Measurements from ENCODE around the gene CHMP4A.

GRCh38 chr14:24184104-24184970, 29.0 kb downstream of the CHMP4A start:
- TF ChIP-seq CTCF (IDR thresholded peaks at IDR 0.05) (no peak), EZH2 (IDR thresholded peaks at IDR 0.05; ENCODE audit: borderline replicate concordance, insufficient read depth, low read depth, low read length, poor library complexity, severe bottlenecking) (no peak)

All from B cell (primary cell).